Measurements from ENCODE around the gene VCAN.

- TF ChIP-seq EZH2 (IDR thresholded peaks at IDR 0.05) (no peak), POLR2AphosphoS5 (IDR thresholded peaks at IDR 0.05; ENCODE audit: borderline replicate concordance, low read depth, low read length) (no peak)
Measured at GRCh38 chr5:83473346-83474160, 2.0 kb downstream of the VCAN start.

Data from SK-N-MC (cell line).